Spinal cord (tissue), 10 donors: ENCODE measurements around the gene TMEM119. TPM values are rescaled to one million over a fixed set of nuclear protein-coding genes. Genes with fewer than 3 reads are reported as not detected.

Experiments used
- DNase-seq, 6 donors: peaks; one replicate each; pipeline versions ENCODE4 v3.0.0 to v3.0.0-alpha.2; 2013 to 2015; ENCODE audit warnings: low spot score in 6 of 6, low read depth in 4 of 6
- H3K27ac ChIP-seq: one replicate; pipeline ENCODE4 v1.5.1; 2013; ENCODE audit warnings: low read depth, low read length, control low read depth
- H3K27me3 ChIP-seq: one replicate; pipeline ENCODE4 v1.6.1; 2013; ENCODE audit warnings: low read length; ENCODE audit not compliant: control insufficient read depth, insufficient read depth
- H3K36me3 ChIP-seq: one replicate; pipeline ENCODE4 v1.6.1; 2013; ENCODE audit warnings: low read length; ENCODE audit not compliant: control insufficient read depth, insufficient read depth
- H3K4me1 ChIP-seq: one replicate; pipeline ENCODE4 v1.6.1; 2013; ENCODE audit warnings: low read length; ENCODE audit not compliant: control insufficient read depth, insufficient read depth
- H3K4me3 ChIP-seq: one replicate; pipeline ENCODE4 v1.5.1; 2013; ENCODE audit warnings: low read depth, low read length, control low read depth
- H3K9me3 ChIP-seq: one replicate; pipeline ENCODE4 v1.6.1; 2013; ENCODE audit warnings: low read length; ENCODE audit not compliant: control insufficient read depth, insufficient read depth
- WGBS: methylation state at CpG from one replicate; pipeline ENCODE4 v1.1.5; 2013; ENCODE audit warnings: missing lambda C conversion rate; ENCODE audit not compliant: insufficient coverage; 5-methylcytosine and 5-hydroxymethylcytosine counted together
- long read RNA-seq, 4 donors: transcript quantifications; one replicate each; lab custom pipeline, GENCODE V29; 2026
- polyA plus RNA-seq, 2 donors: library from polyadenylated mRNA; unstranded; fragments of 120-200 nt; gene quantifications; one replicate each; pipeline ENCODE4 v1.2.1, GENCODE V29; 2013; ENCODE audit not compliant: insufficient read length in 2 of 2
- total RNA-seq, 2 donors: library from RNA; depleted of rRNA in 1 of 2; stranded (reverse); fragments of 120-200 nt in 1 of 2; fragments of >200 nt in 1 of 2; gene quantifications; one replicate each; pipeline versions ENCODE4 v1.2.3 to v1.2.4, GENCODE V29; 2013 to 2014
- donor health status: healthy.

TMEM119 gene
- total RNA-seq (10 to 100 TPM; 12.1 to 14.9 TPM), polyA plus RNA-seq (10 to 100 TPM; 10.8 to 12.0 TPM)
- long read RNA-seq, donor 1, partial matches to known transcripts = 0 of 4 reads
- long read RNA-seq, donor 1, other reads (novel, unspliced or antisense) = 0 of 4 reads
- long read RNA-seq, donor 2, partial matches to known transcripts = 0 of 2 reads
- long read RNA-seq, donor 2, other reads (novel, unspliced or antisense) = 0 of 2 reads
- long read RNA-seq, donor 3, transcript TMEM119-201 (2 exons, 2,707 nt) = major isoform, 6 of 6 reads
- long read RNA-seq, donor 3, partial matches to known transcripts = 0 of 6 reads
- long read RNA-seq, donor 3, other reads (novel, unspliced or antisense) = 0 of 6 reads
- long read RNA-seq, donor 4, transcript TMEM119-201 (2 exons, 2,707 nt) = major isoform, 10 of 12 reads
- long read RNA-seq, donor 4, partial matches to known transcripts = 0 of 12 reads
- long read RNA-seq, donor 4, other reads (novel, unspliced or antisense) = 0 of 12 reads

GRCh38 chr12:108597559-108598471, at the start of gene TMEM119:
TMEM119 (minus strand) TSS chr12:108598084; CDS start chr12:108592383, 5,701 bp downstream.
- peak within 1 kb of the TSS; percentile 10 for H3K27ac ChIP-seq
- peak in 1 of 6 donors; percentile 43 for DNase-seq
- no peaks in the 10 kb centered on the region for H3K9me3 ChIP-seq
- WGBS = 45% methylated on average over 14 of the region's 27 CpGs
- peaks cover 9% of the 10 kb centered on the region for H3K4me1 ChIP-seq
- H3K36me3 ChIP-seq = no peaks in the 10 kb centered on the region
- H3K27me3 ChIP-seq = no peaks in the 10 kb centered on the region
- H3K4me3 ChIP-seq = peak within 1 kb of the TSS; percentile 31

- peak in 1 of 6 donors; percentile 76 for DNase-seq
- Histone ChIP-seq H3K27ac (no peak overlapping the region), H3K4me1 (peaks cover 23% of the 10 kb centered on the region)
These were observed 49.0 kb upstream of the TMEM119 start for GRCh38 chr12:108646600-108647579.

GRCh38 chr12:108645686-108646599, 48.1 kb upstream of the TMEM119 start:
- no peaks in the 10 kb centered on the region for H3K9me3 ChIP-seq
- H3K27me3 ChIP-seq = no peaks in the 10 kb centered on the region
- no peak overlapping the region for H3K27ac ChIP-seq
- no peak overlapping the region for H3K4me3 ChIP-seq
- peaks cover 29% of the 10 kb centered on the region for H3K4me1 ChIP-seq
- peaks cover 27% of the 10 kb centered on the region for H3K36me3 ChIP-seq
- DNase-seq = no peak
- 86% methylated on average over 8 of the region's 15 CpGs for WGBS

More at GRCh38 chr12:108646600-108647579, 49.0 kb upstream of the TMEM119 start:
- no CpG with 5 or more reads among the region's 10 CpGs for WGBS
- Histone ChIP-seq H3K36me3 (peaks cover 36% of the 10 kb centered on the region), H3K9me3 (no peaks in the 10 kb centered on the region), H3K4me3 (no peak overlapping the region), H3K27me3 (no peaks in the 10 kb centered on the region)

DNA sequence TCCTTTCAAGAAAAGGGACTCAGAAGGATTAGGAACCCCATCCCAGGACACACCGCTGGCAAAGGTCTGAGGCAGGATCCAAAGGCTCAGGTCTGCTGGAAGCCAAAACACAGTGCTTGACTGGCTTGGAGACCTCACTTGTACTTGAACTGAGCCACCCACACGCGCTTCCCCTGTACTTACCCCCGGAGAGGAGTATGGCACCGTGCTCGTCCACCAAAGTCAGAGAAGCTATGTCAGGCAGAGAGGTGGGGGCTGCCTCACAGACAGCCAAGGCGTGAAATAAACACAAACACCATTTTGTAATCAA, 46.9 kb upstream of the TMEM119 start:
- Histone ChIP-seq H3K9me3 (no peaks in the 10 kb centered on the region), H3K27ac (peak overlapping the region; percentile 29), H3K36me3 (peaks cover 25% of the 10 kb centered on the region), H3K4me3 (no peak overlapping the region), H3K4me1 (peaks cover 29% of the 10 kb centered on the region), H3K27me3 (no peaks in the 10 kb centered on the region)
- DNase-seq = no peak
- WGBS = 91% methylated on average over 5 of the region's 7 CpGs

GRCh38 chr12:108643941-108644810, 46.3 kb upstream of the TMEM119 start:
- no peak overlapping the region for H3K4me3 ChIP-seq
- H3K4me1 ChIP-seq = peaks cover 32% of the 10 kb centered on the region
- 49% methylated on average over 9 of the region's 18 CpGs for WGBS
- DNase-seq = no peak
- no peaks in the 10 kb centered on the region for H3K27me3 ChIP-seq
- H3K27ac ChIP-seq = peak overlapping the region; percentile 29
- H3K9me3 ChIP-seq = no peaks in the 10 kb centered on the region
- H3K36me3 ChIP-seq = peaks cover 25% of the 10 kb centered on the region

- peaks cover 43% of the 10 kb centered on the region for H3K4me1 ChIP-seq
- WGBS = no CpG with 5 or more reads among the region's 1 CpG
- DNase-seq = no peak
- H3K4me3 ChIP-seq = no peak overlapping the region
- H3K36me3 ChIP-seq = peaks cover 18% of the 10 kb centered on the region
- H3K27me3 ChIP-seq = no peaks in the 10 kb centered on the region
- no peaks in the 10 kb centered on the region for H3K9me3 ChIP-seq
- H3K27ac ChIP-seq = no peak overlapping the region
These were observed 45.2 kb upstream of the TMEM119 start for GRCh38 chr12:108642899-108643654.

GRCh38 chr12:108642269-108642870, 44.5 kb upstream of the TMEM119 start:
- no peaks in the 10 kb centered on the region for H3K9me3 ChIP-seq
- H3K4me3 ChIP-seq = no peak overlapping the region
- H3K27me3 ChIP-seq = no peaks in the 10 kb centered on the region
- peaks cover 46% of the 10 kb centered on the region for H3K4me1 ChIP-seq
- H3K27ac ChIP-seq = no peak overlapping the region
- DNase-seq = peak in 1 of 6 donors; percentile 80
- H3K36me3 ChIP-seq = peaks cover 12% of the 10 kb centered on the region
- 57% methylated on average over 12 of the region's 16 CpGs for WGBS
